Panc1 (cell line): ENCODE data around the gene EXOSC7. TPM values are rescaled to one million over a fixed set of nuclear protein-coding genes. Genes with fewer than 3 reads are reported as not detected.

ENCODE experiments used
- ATAC-seq: fragments of 200-7000 bp; cut with Tn5 transposase; 2 replicates; pipeline ENCODE4 v1.9.1; 2020; ENCODE audit warnings: mild to moderate bottlenecking, moderate library complexity
- BruUV-seq: library from RNA; stranded (reverse); fragments of 400-500 nt; replicated peaks from 2 replicates; lab custom pipeline; 2021; lab: Mats Ljungman, UMichigan
- CTCF ChIA-PET: fragments of 300-600 bp; sonication (Branson Sonifier 250); formaldehyde crosslinking; loops from one replicate; lab custom pipeline; 2022; ENCODE audit warnings: antibody characterized with exemption; lab: Charles Lee
- POLR2A ChIA-PET: fragments of 300-600 bp; sonication (Branson Sonifier 250); formaldehyde crosslinking; loops from one replicate; lab custom pipeline; 2022; ENCODE audit warnings: antibody characterized with exemption; lab: Charles Lee
- DNase-seq: peaks from one replicate; pipeline ENCODE4 v3.0.0-alpha.2; 2010; ENCODE audit warnings: low read depth, low spot score
- H3K27ac ChIP-seq: 2 replicates; pipeline ENCODE4 v1.5.1; 2011; ENCODE audit warnings: mild to moderate bottlenecking, low read length, inconsistent platforms
- H3K27me3 ChIP-seq: fragments of 200-500 bp; sonication (Bioruptor generic); 2 replicates; pipeline ENCODE4 v1.6.0; 2014; ENCODE audit warnings: low read length, inconsistent platforms; ENCODE audit not compliant: control insufficient read depth, insufficient read depth
- H3K36me3 ChIP-seq: fragments of 200-500 bp; sonication (Bioruptor generic); 2 replicates; pipeline ENCODE4 v1.5.1; 2014; ENCODE audit warnings: inconsistent platforms, mild to moderate bottlenecking, low read length, moderate library complexity; ENCODE audit not compliant: control insufficient read depth, insufficient read depth
- H3K4me1 ChIP-seq: 2 replicates; pipeline ENCODE4 v1.5.1; 2011; ENCODE audit warnings: inconsistent platforms, mild to moderate bottlenecking, low read length, moderate library complexity; ENCODE audit not compliant: control insufficient read depth, insufficient read depth
- H3K4me3 ChIP-seq, 2 experiments: 2 replicates each; pipeline ENCODE4 v1.5.1; 2011 to 2012; ENCODE audit warnings: low read depth in 2 of 2, low read length in 2 of 2, mild to moderate bottlenecking in 2 of 2, inconsistent platforms in 1 of 2, moderate library complexity in 1 of 2
- H3K9me3 ChIP-seq: fragments of 200-500 bp; sonication (Bioruptor generic); 2 replicates; pipeline ENCODE4 v1.5.1; 2014; ENCODE audit warnings: low read depth, mild to moderate bottlenecking, inconsistent platforms, low read length, moderate library complexity; ENCODE audit not compliant: control insufficient read depth, insufficient read depth
- POLR2AphosphoS5 ChIP-seq: IDR thresholded peaks from 2 replicates; pipeline ENCODE4 v1.6.1; 2012; ENCODE audit warnings: mild to moderate bottlenecking, low read depth, low read length, moderate library complexity
- SIN3A ChIP-seq: IDR thresholded peaks from 2 replicates; pipeline ENCODE4 v1.6.1; 2012; ENCODE audit warnings: low read depth, mild to moderate bottlenecking, low read length, moderate library complexity, borderline replicate concordance; ENCODE audit not compliant: insufficient read depth
- TCF7L2 ChIP-seq: IDR thresholded peaks from 2 replicates; pipeline ENCODE4 v1.6.1; 2011; ENCODE audit warnings: mild to moderate bottlenecking, low read depth, low read length, inconsistent platforms
- in situ Hi-C: cut with HindIII; loops from 2 replicates; pipeline ENCODE4 v1.10.0; 2016; ENCODE audit warnings: low sequenced_read_pairs, low pct_unique_long_range_greater_than_20kb
- intact Hi-C: fragments of 100-400 bp; cut with micrococcal nuclease; formaldehyde crosslinking; loops from one replicate; pipeline ENCODE4 v1.10.0; 2022; ENCODE audit not compliant: unreplicated experiment
- total RNA-seq: library from RNA; stranded (reverse); gene quantifications from one replicate; pipeline ENCODE4 v1.2.1, GENCODE V29; 2021; ENCODE audit not compliant: unreplicated experiment
- TF ChIP-seq, protein P1 (sequence below): fragments of 450-650 bp; IDR thresholded peaks from 2 replicates; pipeline ENCODE4 v1.5.1; 2017; ENCODE audit warnings: mild to moderate bottlenecking
- TF ChIP-seq, protein P2 (sequence below), 2 experiments: IDR thresholded peaks; 2 replicates each; pipeline ENCODE4 v1.6.1; 2011 to 2012; ENCODE audit warnings: low read depth in 2 of 2, control low read depth in 1 of 2, low read length in 1 of 2, mild to moderate bottlenecking in 1 of 2, moderate library complexity in 1 of 2; ENCODE audit not compliant: insufficient read depth in 1 of 2

The EXOSC7 gene
- total RNA-seq, 1 experiment from 2014 or later: 38.4 TPM

DNA sequence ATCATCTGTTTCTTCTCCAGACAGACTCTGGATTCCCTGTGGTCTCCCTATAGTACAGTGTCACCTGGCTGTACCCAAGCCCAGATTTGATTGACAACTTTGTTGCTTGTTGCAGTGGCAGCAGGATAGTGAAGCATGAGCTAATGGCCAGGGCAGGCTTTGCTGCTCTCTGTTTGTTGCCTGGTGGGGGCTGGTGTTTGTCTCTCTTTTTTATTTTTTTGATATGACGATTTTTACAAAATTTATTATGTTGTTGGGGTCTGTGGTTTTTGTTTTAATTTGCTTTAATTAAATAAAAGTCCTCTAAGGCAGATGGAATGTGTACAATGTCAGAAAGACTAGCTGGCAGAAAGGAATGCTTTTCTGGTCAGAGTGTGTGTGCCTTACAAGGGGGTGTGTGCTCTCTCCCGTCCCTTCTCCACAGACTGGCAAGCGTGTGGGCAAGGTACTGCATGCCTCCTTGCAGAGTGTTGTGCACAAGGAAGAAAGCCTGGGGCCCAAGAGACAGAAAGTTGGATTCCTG lies 34.8 kb downstream of the EXOSC7 start:
- no peak overlapping the region for H3K4me3 ChIP-seq
- ChIA-PET CTCF (no interaction called here), POLR2A (no interaction called here)
- TF ChIP-seq, protein P1, sequence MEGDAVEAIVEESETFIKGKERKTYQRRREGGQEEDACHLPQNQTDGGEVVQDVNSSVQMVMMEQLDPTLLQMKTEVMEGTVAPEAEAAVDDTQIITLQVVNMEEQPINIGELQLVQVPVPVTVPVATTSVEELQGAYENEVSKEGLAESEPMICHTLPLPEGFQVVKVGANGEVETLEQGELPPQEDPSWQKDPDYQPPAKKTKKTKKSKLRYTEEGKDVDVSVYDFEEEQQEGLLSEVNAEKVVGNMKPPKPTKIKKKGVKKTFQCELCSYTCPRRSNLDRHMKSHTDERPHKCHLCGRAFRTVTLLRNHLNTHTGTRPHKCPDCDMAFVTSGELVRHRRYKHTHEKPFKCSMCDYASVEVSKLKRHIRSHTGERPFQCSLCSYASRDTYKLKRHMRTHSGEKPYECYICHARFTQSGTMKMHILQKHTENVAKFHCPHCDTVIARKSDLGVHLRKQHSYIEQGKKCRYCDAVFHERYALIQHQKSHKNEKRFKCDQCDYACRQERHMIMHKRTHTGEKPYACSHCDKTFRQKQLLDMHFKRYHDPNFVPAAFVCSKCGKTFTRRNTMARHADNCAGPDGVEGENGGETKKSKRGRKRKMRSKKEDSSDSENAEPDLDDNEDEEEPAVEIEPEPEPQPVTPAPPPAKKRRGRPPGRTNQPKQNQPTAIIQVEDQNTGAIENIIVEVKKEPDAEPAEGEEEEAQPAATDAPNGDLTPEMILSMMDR: no peak
- TF ChIP-seq, protein P2, sequence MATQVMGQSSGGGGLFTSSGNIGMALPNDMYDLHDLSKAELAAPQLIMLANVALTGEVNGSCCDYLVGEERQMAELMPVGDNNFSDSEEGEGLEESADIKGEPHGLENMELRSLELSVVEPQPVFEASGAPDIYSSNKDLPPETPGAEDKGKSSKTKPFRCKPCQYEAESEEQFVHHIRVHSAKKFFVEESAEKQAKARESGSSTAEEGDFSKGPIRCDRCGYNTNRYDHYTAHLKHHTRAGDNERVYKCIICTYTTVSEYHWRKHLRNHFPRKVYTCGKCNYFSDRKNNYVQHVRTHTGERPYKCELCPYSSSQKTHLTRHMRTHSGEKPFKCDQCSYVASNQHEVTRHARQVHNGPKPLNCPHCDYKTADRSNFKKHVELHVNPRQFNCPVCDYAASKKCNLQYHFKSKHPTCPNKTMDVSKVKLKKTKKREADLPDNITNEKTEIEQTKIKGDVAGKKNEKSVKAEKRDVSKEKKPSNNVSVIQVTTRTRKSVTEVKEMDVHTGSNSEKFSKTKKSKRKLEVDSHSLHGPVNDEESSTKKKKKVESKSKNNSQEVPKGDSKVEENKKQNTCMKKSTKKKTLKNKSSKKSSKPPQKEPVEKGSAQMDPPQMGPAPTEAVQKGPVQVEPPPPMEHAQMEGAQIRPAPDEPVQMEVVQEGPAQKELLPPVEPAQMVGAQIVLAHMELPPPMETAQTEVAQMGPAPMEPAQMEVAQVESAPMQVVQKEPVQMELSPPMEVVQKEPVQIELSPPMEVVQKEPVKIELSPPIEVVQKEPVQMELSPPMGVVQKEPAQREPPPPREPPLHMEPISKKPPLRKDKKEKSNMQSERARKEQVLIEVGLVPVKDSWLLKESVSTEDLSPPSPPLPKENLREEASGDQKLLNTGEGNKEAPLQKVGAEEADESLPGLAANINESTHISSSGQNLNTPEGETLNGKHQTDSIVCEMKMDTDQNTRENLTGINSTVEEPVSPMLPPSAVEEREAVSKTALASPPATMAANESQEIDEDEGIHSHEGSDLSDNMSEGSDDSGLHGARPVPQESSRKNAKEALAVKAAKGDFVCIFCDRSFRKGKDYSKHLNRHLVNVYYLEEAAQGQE (IDR thresholded peaks at IDR 0.05; ENCODE audit: insufficient read depth in 1 of 2, low read depth in 2 of 2, low read length in 1 of 2): no peak
- TF ChIP-seq TCF7L2 (no peak), POLR2AphosphoS5 (no peak), SIN3A (no peak)
- BruUV-seq: no TSS peak
- no peak for ATAC-seq
- no peaks in the 10 kb centered on the region for H3K4me1 ChIP-seq
- H3K27me3 ChIP-seq: no peaks in the 10 kb centered on the region
- no peaks in the 10 kb centered on the region for H3K9me3 ChIP-seq
- intact Hi-C loops: no loop called here
- no peaks in the 10 kb centered on the region for H3K36me3 ChIP-seq
- H3K27ac ChIP-seq: no peak overlapping the region
- in situ Hi-C loops: no loop called here
- DNase-seq: no peak

DNA sequence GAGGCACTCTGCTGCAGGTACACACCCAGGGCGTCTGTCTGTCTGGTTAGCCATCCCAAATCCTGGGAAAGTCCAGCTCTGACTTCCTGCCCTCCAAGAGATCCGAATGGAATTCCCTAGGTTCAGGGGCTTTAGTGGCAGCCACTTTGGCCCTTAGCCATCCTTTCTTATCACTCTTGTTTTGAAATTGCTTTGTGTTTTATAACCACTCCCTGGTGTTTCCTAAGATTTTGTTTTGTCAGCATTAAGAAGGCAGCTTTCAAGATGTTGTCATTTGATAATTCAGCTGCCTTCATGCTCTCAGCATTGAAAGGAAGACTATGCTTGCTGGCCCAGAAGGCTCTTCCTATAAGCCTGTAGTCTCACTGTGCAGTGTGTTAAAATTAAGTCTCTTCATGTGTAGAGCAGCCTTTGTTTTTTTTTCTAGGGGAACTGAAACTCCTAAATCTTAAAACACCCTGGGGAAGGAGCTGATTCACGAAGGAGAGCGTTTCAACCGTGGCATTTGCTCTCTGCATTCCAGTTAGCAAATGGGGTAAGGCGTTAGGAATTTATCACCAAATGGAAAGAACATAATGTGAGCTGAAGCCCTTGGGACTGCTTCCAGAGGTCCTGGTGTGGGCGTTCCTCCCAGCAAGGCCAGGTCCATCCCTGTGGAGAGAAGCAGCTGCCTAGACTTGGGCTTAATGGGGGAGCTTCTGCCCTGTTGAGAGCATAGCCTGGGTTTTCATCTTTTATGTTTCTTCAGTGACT lies 35.9 kb downstream of the EXOSC7 start:
- ATAC-seq (no peak), DNase-seq (no peak)
- POLR2A ChIA-PET: interaction anchor here (0.7 kb wide), 1 partner anchor 88 kb away, joined by 4 read pairs; no protein-coding TSS in a partner anchor
- in situ Hi-C loops: no loop called here
- H3K4me3 ChIP-seq: no peak overlapping the region
- H3K4me1 ChIP-seq: no peaks in the 10 kb centered on the region
- no TSS peak for BruUV-seq
- H3K27me3 ChIP-seq: no peaks in the 10 kb centered on the region
- H3K27ac ChIP-seq: no peak overlapping the region
- intact Hi-C loops: no loop called here
- TF ChIP-seq POLR2AphosphoS5: no peak
- no peak for TF ChIP-seq SIN3A
- TF ChIP-seq TCF7L2: no peak
- TF ChIP-seq, protein P1: no peak
- TF ChIP-seq, protein P2 (IDR thresholded peaks at IDR 0.05; ENCODE audit: insufficient read depth in 1 of 2, low read depth in 2 of 2, low read length in 1 of 2): no peak
- no peaks in the 10 kb centered on the region for H3K9me3 ChIP-seq
- CTCF ChIA-PET: no interaction called here
- H3K36me3 ChIP-seq: no peaks in the 10 kb centered on the region
